IMR-90 (cell line): ENCODE data around the gene FAM32A. TPM values are rescaled to one million over a fixed set of nuclear protein-coding genes. Genes with fewer than 3 reads are reported as not detected.

Experiments
- ATAC-seq: fragments of 200-7000 bp; cut with Tn5 transposase; 2 replicates; pipeline ENCODE4 v1.9.1; 2020; ENCODE audit warnings: low read depth, mild to moderate bottlenecking, moderate library complexity
- BruUV-seq: library from RNA; stranded (reverse); fragments of 400-500 nt; replicated peaks from 2 replicates; lab custom pipeline; 2021; lab: Mats Ljungman, UMichigan
- CTCF ChIA-PET: fragments of 300-600 bp; formaldehyde crosslinking; extraction: SDS; loops from one replicate; lab custom pipeline; 2021; ENCODE audit warnings: antibody characterized with exemption; lab: Yijun Ruan, JAX
- POLR2A ChIA-PET: fragments of 300-600 bp; sonication (Branson Sonifier 250); formaldehyde crosslinking; loops from one replicate; lab custom pipeline; 2022; ENCODE audit warnings: antibody characterized with exemption; ENCODE audit not compliant: unreplicated experiment; lab: Charles Lee
- DNase-seq: peaks from one replicate; pipeline ENCODE4 v3.0.0; 2013
- H2AFZ ChIP-seq: replicated peaks from 2 replicates; pipeline ENCODE3; 2013; ENCODE audit warnings: low read length, mild to moderate bottlenecking; ENCODE audit not compliant: poor library complexity
- H2AK5ac ChIP-seq: 2 replicates; pipeline ENCODE4 v1.6.1; 2013; ENCODE audit warnings: low read depth, low read length, inconsistent platforms
- H2AK9ac ChIP-seq: replicated peaks from 2 replicates; pipeline ENCODE3; 2013; ENCODE audit warnings: mild to moderate bottlenecking, low read depth, low read length, moderate library complexity; ENCODE audit not compliant: poor library complexity
- H2BK120ac ChIP-seq: 2 replicates; pipeline ENCODE4 v1.6.1; 2013; ENCODE audit warnings: low read depth, low read length, inconsistent platforms
- H2BK15ac ChIP-seq: 3 replicates; pipeline ENCODE4 v1.6.1; 2013; ENCODE audit warnings: low read depth, low read length, inconsistent platforms
- H2BK20ac ChIP-seq: 2 replicates; pipeline ENCODE4 v1.6.1; 2013; ENCODE audit warnings: low read depth, mild to moderate bottlenecking, inconsistent platforms, low read length, moderate library complexity
- H2BK5ac ChIP-seq: 2 replicates; pipeline ENCODE4 v1.6.1; 2013; ENCODE audit warnings: mild to moderate bottlenecking, low read depth, low read length, inconsistent platforms; ENCODE audit not compliant: poor library complexity, severe bottlenecking
- H3K14ac ChIP-seq: replicated peaks from 2 replicates; pipeline ENCODE4 v1.6.1; 2013; ENCODE audit warnings: low read depth, low read length, inconsistent platforms
- H3K18ac ChIP-seq: 2 replicates; pipeline ENCODE4 v1.6.1; 2013; ENCODE audit warnings: low read depth, low read length, control low read depth
- H3K23ac ChIP-seq: 2 replicates; pipeline ENCODE4 v1.6.1; 2013; ENCODE audit warnings: low read depth, low read length, inconsistent platforms
- H3K27ac ChIP-seq: 2 replicates; pipeline ENCODE4 v1.5.1; 2013; ENCODE audit warnings: mild to moderate bottlenecking, control low read depth, low read length; ENCODE audit not compliant: insufficient read depth
- H3K27me3 ChIP-seq: 2 replicates; pipeline ENCODE4 v1.6.1; 2013; ENCODE audit warnings: low read length; ENCODE audit not compliant: control insufficient read depth, insufficient read depth
- H3K36me3 ChIP-seq: 2 replicates; pipeline ENCODE4 v1.6.1; 2013; ENCODE audit warnings: low read length, mixed read lengths; ENCODE audit not compliant: control insufficient read depth, insufficient read depth
- H3K4ac ChIP-seq: 2 replicates; pipeline ENCODE4 v1.6.1; 2013; ENCODE audit warnings: low read depth, low read length, inconsistent platforms
- H3K4me1 ChIP-seq: 2 replicates; pipeline ENCODE4 v1.6.1; 2013; ENCODE audit warnings: low read length, mixed read lengths; ENCODE audit not compliant: control insufficient read depth, insufficient read depth
- H3K4me2 ChIP-seq: 2 replicates; pipeline ENCODE4 v1.6.1; 2013; ENCODE audit warnings: low read depth, mild to moderate bottlenecking, control low read depth, low read length, moderate library complexity
- H3K4me3 ChIP-seq: 2 replicates; pipeline ENCODE4 v1.5.1; 2013; ENCODE audit warnings: low read depth, mild to moderate bottlenecking, control low read depth, low read length, moderate library complexity; ENCODE audit not compliant: insufficient read depth
- H3K56ac ChIP-seq: 2 replicates; pipeline ENCODE4 v1.6.1; 2013; ENCODE audit warnings: low read length, inconsistent platforms; ENCODE audit not compliant: insufficient read depth; ENCODE audit errors: extremely low read depth
- H3K79me1 ChIP-seq, 2 experiments: 2 replicates each; pipeline ENCODE4 v1.6.1; 2013; ENCODE audit warnings: low read length in 2 of 2, inconsistent platforms in 1 of 2, low read depth in 1 of 2
- H3K9ac ChIP-seq: 2 replicates; pipeline ENCODE4 v1.6.1; 2013; ENCODE audit warnings: low read depth, low read length, control low read depth
- H3K9me1 ChIP-seq: 2 replicates; pipeline ENCODE4 v1.6.1; 2013; ENCODE audit warnings: low read length, inconsistent platforms; ENCODE audit not compliant: insufficient read depth
- H3K9me3 ChIP-seq: 2 replicates; pipeline ENCODE4 v1.6.1; 2013; ENCODE audit warnings: low read length; ENCODE audit not compliant: control insufficient read depth, insufficient read depth
- H4K20me1 ChIP-seq: 2 replicates; pipeline ENCODE4 v1.6.1; 2013; ENCODE audit warnings: low read length, inconsistent platforms; ENCODE audit not compliant: insufficient read depth
- H4K5ac ChIP-seq: 2 replicates; pipeline ENCODE4 v1.6.1; 2013; ENCODE audit warnings: mild to moderate bottlenecking, low read depth, low read length, control low read depth
- H4K8ac ChIP-seq, 2 experiments: 2 replicates each; pipeline ENCODE4 v1.6.1; 2013; ENCODE audit warnings: low read depth in 2 of 2, low read length in 2 of 2, control low read depth in 1 of 2, inconsistent platforms in 1 of 2
- H4K91ac ChIP-seq: 2 replicates; pipeline ENCODE4 v1.6.1; 2013; ENCODE audit warnings: low read depth, low read length, inconsistent platforms; ENCODE audit not compliant: insufficient read depth
- BHLHE40 ChIP-seq: fragments of 150-350 bp; IDR thresholded peaks from 2 replicates; pipeline ENCODE4 v1.6.1; 2016; ENCODE audit warnings: mild to moderate bottlenecking, low read depth, low read length
- MAFK ChIP-seq: IDR thresholded peaks from 2 replicates; pipeline ENCODE4 v1.6.1; 2012; ENCODE audit warnings: low read depth, low read length, improper control_type of control experiment
- RAD21 ChIP-seq: IDR thresholded peaks from 2 replicates; pipeline ENCODE4 v1.6.1; 2012; ENCODE audit warnings: low read length, improper control_type of control experiment
- SMC3 ChIP-seq: fragments of 150-350 bp; IDR thresholded peaks from 2 replicates; pipeline ENCODE4 v1.6.1; 2016; ENCODE audit warnings: low read depth, mild to moderate bottlenecking, antibody characterized with exemption, low read length, moderate library complexity
- WGBS, 2 experiments: methylation state at CpG; one replicate each; pipeline versions ENCODE4 v1.1.5 to v1.1.7; 2013; ENCODE audit warnings: missing lambda C conversion rate in 2 of 2; ENCODE audit not compliant: insufficient read length in 1 of 2; ENCODE audit errors: extremely low coverage in 2 of 2; 5-methylcytosine and 5-hydroxymethylcytosine counted together
- dilution Hi-C: fragments of 300-500 bp; cut with HindIII; formaldehyde crosslinking; loops from one replicate; pipeline ENCODE4 v1.14.3; 2018; ENCODE audit warnings: low sequenced_read_pairs; ENCODE audit not compliant: unreplicated experiment
- in situ Hi-C: fragments of 300-500 bp; cut with MboI; formaldehyde crosslinking; loops from 3 replicates; pipeline ENCODE4 v1.14.3; 2019; ENCODE audit warnings: low sequenced_read_pairs, inconsistent platforms, mixed read lengths
- intact Hi-C: fragments of 100-400 bp; cut with micrococcal nuclease; formaldehyde crosslinking; loops from 2 replicates; pipeline ENCODE4 v1.10.0; 2022
- polyA plus RNA-seq, 3 experiments: library from polyadenylated mRNA; depleted of rRNA; stranded (reverse); fragments of >200 nt; gene quantifications; 2 replicates each; pipeline ENCODE4 v1.2.3, GENCODE V29; 2012; ENCODE audit warnings: low replicate concordance in 1 of 3
- total RNA-seq: library from RNA; depleted of rRNA; stranded (reverse); fragments of >200 nt; gene quantifications from 2 replicates; pipeline ENCODE4 v1.2.3, GENCODE V29; 2012
- TF ChIP-seq, protein P1 (sequence below): fragments of 150-350 bp; IDR thresholded peaks from 2 replicates; pipeline ENCODE4 v1.6.1; 2016; ENCODE audit warnings: low read depth, mild to moderate bottlenecking, low read length, moderate library complexity, borderline replicate concordance
- TF ChIP-seq, protein P2 (sequence below): conservative IDR thresholded peaks from 2 replicates; pipeline ENCODE4 v1.5.1; 2012; ENCODE audit warnings: mild to moderate bottlenecking, low read depth, low read length, improper control_type of control experiment

The FAM32A gene
- total and polyA plus RNA-seq, 2 of the 4 experiments (the other 2 are of a cell fraction), result 99.5 to 130 TPM

DNA sequence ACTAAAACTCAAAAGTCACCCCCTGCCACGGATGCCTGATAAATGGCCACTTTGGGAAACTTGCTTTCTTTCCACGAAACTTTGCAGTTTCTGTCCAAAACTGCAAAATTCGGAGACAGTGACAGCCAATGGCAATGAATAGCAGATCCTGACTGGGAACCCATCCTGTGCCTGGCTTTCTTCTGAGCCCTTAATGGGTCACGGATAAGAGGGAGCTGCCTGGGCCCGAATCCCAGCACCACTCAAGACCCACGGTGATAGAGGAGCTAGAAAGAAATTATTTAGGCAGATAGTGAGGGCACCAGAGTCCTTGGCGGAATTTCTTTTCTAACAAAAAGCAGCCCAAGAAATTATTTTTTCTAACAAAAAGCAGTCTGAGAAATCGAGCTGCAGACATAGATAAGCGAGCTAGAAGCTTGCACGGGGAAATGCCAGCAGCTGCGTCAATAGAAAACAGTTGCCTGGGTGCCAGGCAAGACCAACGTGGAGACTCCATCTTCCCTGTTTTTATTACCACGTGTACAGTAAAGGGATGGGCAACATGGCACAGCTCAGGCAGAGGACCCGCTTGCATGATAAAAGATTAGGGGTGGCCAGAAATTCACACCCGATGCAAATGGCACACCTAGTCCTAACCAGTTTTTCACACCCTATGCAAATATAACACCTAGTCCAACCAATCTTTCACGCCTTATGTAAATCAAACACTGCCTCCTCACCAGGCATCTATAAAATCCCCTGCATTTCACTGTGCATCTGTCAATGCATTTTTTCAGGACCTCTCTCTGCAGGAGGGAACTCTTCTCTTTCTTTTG, 48.8 kb upstream of the FAM32A start:
- TF ChIP-seq, protein P1, sequence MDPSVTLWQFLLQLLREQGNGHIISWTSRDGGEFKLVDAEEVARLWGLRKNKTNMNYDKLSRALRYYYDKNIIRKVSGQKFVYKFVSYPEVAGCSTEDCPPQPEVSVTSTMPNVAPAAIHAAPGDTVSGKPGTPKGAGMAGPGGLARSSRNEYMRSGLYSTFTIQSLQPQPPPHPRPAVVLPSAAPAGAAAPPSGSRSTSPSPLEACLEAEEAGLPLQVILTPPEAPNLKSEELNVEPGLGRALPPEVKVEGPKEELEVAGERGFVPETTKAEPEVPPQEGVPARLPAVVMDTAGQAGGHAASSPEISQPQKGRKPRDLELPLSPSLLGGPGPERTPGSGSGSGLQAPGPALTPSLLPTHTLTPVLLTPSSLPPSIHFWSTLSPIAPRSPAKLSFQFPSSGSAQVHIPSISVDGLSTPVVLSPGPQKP, result no peak
- TF ChIP-seq SMC3 (no peak), RAD21 (no peak), MAFK (no peak), BHLHE40 (no peak)
- TF ChIP-seq, protein P2, sequence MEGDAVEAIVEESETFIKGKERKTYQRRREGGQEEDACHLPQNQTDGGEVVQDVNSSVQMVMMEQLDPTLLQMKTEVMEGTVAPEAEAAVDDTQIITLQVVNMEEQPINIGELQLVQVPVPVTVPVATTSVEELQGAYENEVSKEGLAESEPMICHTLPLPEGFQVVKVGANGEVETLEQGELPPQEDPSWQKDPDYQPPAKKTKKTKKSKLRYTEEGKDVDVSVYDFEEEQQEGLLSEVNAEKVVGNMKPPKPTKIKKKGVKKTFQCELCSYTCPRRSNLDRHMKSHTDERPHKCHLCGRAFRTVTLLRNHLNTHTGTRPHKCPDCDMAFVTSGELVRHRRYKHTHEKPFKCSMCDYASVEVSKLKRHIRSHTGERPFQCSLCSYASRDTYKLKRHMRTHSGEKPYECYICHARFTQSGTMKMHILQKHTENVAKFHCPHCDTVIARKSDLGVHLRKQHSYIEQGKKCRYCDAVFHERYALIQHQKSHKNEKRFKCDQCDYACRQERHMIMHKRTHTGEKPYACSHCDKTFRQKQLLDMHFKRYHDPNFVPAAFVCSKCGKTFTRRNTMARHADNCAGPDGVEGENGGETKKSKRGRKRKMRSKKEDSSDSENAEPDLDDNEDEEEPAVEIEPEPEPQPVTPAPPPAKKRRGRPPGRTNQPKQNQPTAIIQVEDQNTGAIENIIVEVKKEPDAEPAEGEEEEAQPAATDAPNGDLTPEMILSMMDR, result no peak
- Histone ChIP-seq H3K4me3 (no peak overlapping the region), H2BK120ac (no peak overlapping the region), H3K9me1 (no peaks in the 10 kb centered on the region), H3K9me3 (no peaks in the 10 kb centered on the region), H2AFZ (no peak overlapping the region), H2BK20ac (no peak overlapping the region), H3K36me3 (peaks cover 29% of the 10 kb centered on the region), H3K4ac (no peak overlapping the region), H3K4me2 (no peak overlapping the region), H3K4me1 (no peaks in the 10 kb centered on the region), H3K56ac (no peak overlapping the region), H3K79me1 (peaks cover 3 to 6% of the 10 kb centered on the region in 2 experiments; a peak in 2 of 4 replicates), H3K27ac (no peak overlapping the region), H3K14ac (no peak overlapping the region), H2AK5ac (no peak overlapping the region), H2AK9ac (no peak overlapping the region), H3K18ac (no peak overlapping the region), H4K20me1 (peaks cover 4% of the 10 kb centered on the region; the same call in 1 of the 2 replicates), H3K9ac (no peak overlapping the region), H2BK15ac (no peak overlapping the region), H4K8ac (no peak overlapping the region), H2BK5ac (no peak overlapping the region), H3K23ac (no peak overlapping the region), H4K91ac (no peak overlapping the region), H3K27me3 (no peaks in the 10 kb centered on the region), H4K5ac (no peak overlapping the region)
- no TSS peak for BruUV-seq
- WGBS, 2 experiments, result 83% methylated on average over 7 of the region's 16 CpGs; no CpG with 5 or more reads in 1 of the 2 experiments
- in situ Hi-C loops (no loop called here), intact Hi-C loops (no loop called here), dilution Hi-C loops (no loop called here)
- POLR2A ChIA-PET, result no interaction called here
- no peak for ATAC-seq
- DNase-seq, result no peak
- CTCF ChIA-PET, result interaction anchor here (1.1 kb wide), 1 partner anchor 12 kb away, joined by 4 read pairs; no protein-coding TSS in a partner anchor
